PC-9 (cell line): ENCODE results near the gene ZNF18. TPM values are rescaled to one million over a fixed set of nuclear protein-coding genes. Genes with fewer than 3 reads are reported as not detected.

Experiments
- BruUV-seq: library from RNA; stranded (reverse); fragments of 400-500 nt; replicated peaks from 2 replicates; lab custom pipeline; 2021; lab: Mats Ljungman, UMichigan
- CTCF ChIA-PET: fragments of 300-600 bp; sonication (Branson Sonifier 250); formaldehyde crosslinking; loops from one replicate; lab custom pipeline; 2022; ENCODE audit warnings: antibody characterized with exemption; lab: Charles Lee
- POLR2A ChIA-PET: fragments of 300-600 bp; sonication (Branson Sonifier 250); formaldehyde crosslinking; loops from one replicate; lab custom pipeline; 2022; ENCODE audit warnings: antibody characterized with exemption; ENCODE audit not compliant: unreplicated experiment; lab: Charles Lee
- DNase-seq, 2 experiments: peaks; one replicate each; pipeline versions ENCODE4 v3.0.0 to v3.0.0-alpha.2; 2015 to 2022; ENCODE audit warnings: mixed read lengths in 1 of 2
- H2AFZ ChIP-seq: fragments of 200-600 bp; sonication (generic); 2 replicates; pipeline ENCODE4 v1.8.1; 2017; ENCODE audit warnings: antibody characterized with exemption
- H3F3A ChIP-seq: fragments of 200-600 bp; sonication (generic); 2 replicates; pipeline ENCODE4 v1.8.1; 2017; ENCODE audit warnings: antibody characterized with exemption, mild to moderate bottlenecking, low read depth; ENCODE audit not compliant: insufficient read depth
- H3K27ac ChIP-seq: fragments of 200-600 bp; sonication (generic); 2 replicates; pipeline ENCODE4 v1.6.1; 2016; ENCODE audit warnings: mixed run types
- H3K27me3 ChIP-seq: fragments of 200-600 bp; sonication (generic); 2 replicates; pipeline ENCODE4 v1.6.1; 2016; ENCODE audit warnings: low read depth, mixed run types; ENCODE audit not compliant: insufficient read depth
- H3K36me3 ChIP-seq: fragments of 200-600 bp; sonication (generic); 2 replicates; pipeline ENCODE4 v1.6.1; 2016; ENCODE audit warnings: low read depth, mixed run types
- H3K4me1 ChIP-seq: fragments of 200-600 bp; sonication (generic); replicated peaks from 2 replicates; pipeline ENCODE4 v1.6.1; 2016; ENCODE audit warnings: mixed run types; ENCODE audit not compliant: insufficient read depth
- H3K4me2 ChIP-seq: fragments of 200-600 bp; sonication (generic); 2 replicates; pipeline ENCODE4 v1.6.1; 2017; ENCODE audit warnings: mixed run types
- H3K4me3 ChIP-seq: fragments of 200-600 bp; sonication (generic); 2 replicates; pipeline ENCODE4 v1.6.1; 2016; ENCODE audit warnings: mixed run types
- H3K79me2 ChIP-seq: fragments of 200-600 bp; sonication (generic); 2 replicates; pipeline ENCODE4 v1.6.1; 2017; ENCODE audit warnings: low read depth, mixed run types
- H3K9me2 ChIP-seq: fragments of 200-600 bp; sonication (generic); 2 replicates; pipeline ENCODE4 v1.8.1; 2017; ENCODE audit warnings: mild to moderate bottlenecking; ENCODE audit not compliant: insufficient read depth
- H3K9me3 ChIP-seq: fragments of 200-600 bp; sonication (generic); 2 replicates; pipeline ENCODE4 v1.8.1; 2016; ENCODE audit warnings: low read depth; ENCODE audit not compliant: insufficient read depth
- H4K20me1 ChIP-seq: fragments of 200-600 bp; sonication (generic); 2 replicates; pipeline ENCODE4 v1.8.1; 2017; ENCODE audit not compliant: insufficient read depth
- EZH2 ChIP-seq: fragments of 200-600 bp; sonication (generic); IDR thresholded peaks from 2 replicates; pipeline ENCODE4 v1.8.0; 2017; ENCODE audit warnings: antibody characterized with exemption, low read depth
- intact Hi-C: fragments of 100-400 bp; cut with micrococcal nuclease; formaldehyde crosslinking; loops from one replicate; pipeline ENCODE4 v1.10.0; 2022; ENCODE audit not compliant: unreplicated experiment
- total RNA-seq: library from RNA; stranded (reverse); gene quantifications from 2 replicates; pipeline ENCODE4 v1.2.3, GENCODE V29; 2021
- TF ChIP-seq, protein P1 (sequence below): fragments of 200-600 bp; sonication (generic); conservative IDR thresholded peaks from 2 replicates; pipeline ENCODE4 v1.6.1; 2017; ENCODE audit warnings: mixed run types, antibody characterized with exemption, mild to moderate bottlenecking, moderate library complexity

The ZNF18 gene
- total RNA-seq, 1 experiment from 2014 or later: 6.3 TPM

DNA sequence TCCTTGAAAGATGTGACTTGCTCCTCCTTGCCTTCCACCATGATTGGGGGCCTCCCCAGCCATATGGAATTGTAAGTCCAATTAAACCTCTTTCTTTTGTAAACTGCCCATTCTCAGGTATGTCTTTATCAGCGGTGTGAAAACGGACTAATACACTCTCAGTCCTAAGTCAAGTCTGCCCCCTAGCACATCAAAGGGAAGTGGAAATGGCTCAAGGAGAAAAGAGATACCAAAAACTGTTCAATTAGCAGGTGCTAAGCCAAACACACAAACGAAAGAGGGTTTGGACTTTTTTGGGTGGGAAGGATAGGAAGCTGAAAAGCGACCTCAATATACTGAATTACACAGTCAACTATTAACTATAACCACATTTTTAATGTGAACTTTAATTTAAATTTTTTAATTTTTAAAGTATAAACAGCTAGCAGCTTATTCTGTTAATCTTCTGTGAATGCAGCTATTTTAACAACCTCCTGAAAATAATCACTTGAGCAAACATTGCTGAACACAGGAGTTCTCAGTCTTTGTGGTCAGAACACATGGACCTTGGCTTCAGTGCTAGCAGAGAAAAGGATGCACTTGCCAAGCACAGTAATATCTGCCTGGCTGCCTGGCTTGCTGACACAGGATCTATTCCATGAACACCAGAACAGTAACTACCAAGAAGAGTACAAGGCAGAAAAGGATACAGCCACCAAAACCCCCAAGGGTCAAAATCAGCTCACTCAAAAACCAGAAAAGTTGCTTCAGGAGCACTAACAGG is 10.9 kb downstream of the ZNF18 start:
- TF ChIP-seq EZH2: no peak
- TF ChIP-seq, protein P1, sequence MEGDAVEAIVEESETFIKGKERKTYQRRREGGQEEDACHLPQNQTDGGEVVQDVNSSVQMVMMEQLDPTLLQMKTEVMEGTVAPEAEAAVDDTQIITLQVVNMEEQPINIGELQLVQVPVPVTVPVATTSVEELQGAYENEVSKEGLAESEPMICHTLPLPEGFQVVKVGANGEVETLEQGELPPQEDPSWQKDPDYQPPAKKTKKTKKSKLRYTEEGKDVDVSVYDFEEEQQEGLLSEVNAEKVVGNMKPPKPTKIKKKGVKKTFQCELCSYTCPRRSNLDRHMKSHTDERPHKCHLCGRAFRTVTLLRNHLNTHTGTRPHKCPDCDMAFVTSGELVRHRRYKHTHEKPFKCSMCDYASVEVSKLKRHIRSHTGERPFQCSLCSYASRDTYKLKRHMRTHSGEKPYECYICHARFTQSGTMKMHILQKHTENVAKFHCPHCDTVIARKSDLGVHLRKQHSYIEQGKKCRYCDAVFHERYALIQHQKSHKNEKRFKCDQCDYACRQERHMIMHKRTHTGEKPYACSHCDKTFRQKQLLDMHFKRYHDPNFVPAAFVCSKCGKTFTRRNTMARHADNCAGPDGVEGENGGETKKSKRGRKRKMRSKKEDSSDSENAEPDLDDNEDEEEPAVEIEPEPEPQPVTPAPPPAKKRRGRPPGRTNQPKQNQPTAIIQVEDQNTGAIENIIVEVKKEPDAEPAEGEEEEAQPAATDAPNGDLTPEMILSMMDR: no peak
- Histone ChIP-seq H3K27me3 (no peaks in the 10 kb centered on the region), H3K4me1 (no peaks in the 10 kb centered on the region), H3K4me3 (no peak overlapping the region), H3K9me2 (no peaks in the 10 kb centered on the region), H3K9me3 (no peaks in the 10 kb centered on the region), H3F3A (no peaks in the 10 kb centered on the region), H3K4me2 (no peak overlapping the region), H3K36me3 (no peaks in the 10 kb centered on the region), H2AFZ (no peak overlapping the region), H4K20me1 (no peaks in the 10 kb centered on the region), H3K79me2 (no peaks in the 10 kb centered on the region), H3K27ac (no peak overlapping the region)
- POLR2A ChIA-PET: no interaction called here
- intact Hi-C loops: loop anchor here (10.0 kb wide), 2 partner anchors 1112 to 1252 kb away; partner anchors contain the start of gene TMEM220
- CTCF ChIA-PET: interaction anchor here (1.5 kb wide), 1 partner anchor 11 kb away, joined by 4 read pairs; the partner anchor contains the start of gene ZNF18
- no TSS peak for BruUV-seq
- DNase-seq: no peak

DNA sequence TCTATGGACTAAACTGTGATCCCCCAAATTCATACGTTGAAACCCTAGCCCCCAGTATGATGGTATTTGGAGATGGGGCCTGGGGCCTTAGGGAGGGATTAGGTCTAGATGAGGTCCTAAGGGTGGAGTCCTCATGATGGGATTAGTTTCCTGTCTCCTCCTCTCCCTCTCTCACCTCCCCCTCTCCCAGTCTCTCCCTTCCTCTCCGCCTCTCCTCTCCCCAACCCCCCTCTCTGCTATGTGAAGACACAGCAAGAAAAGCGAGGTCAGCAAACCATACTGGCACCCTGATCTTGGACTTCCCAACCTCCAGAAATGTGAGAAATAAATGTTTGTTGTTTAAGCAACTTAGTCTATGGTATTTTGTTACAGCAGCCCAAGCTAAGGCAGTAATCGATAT is 15.4 kb downstream of the ZNF18 start:
- no peaks in the 10 kb centered on the region for H3K79me2 ChIP-seq
- no peak overlapping the region for H2AFZ ChIP-seq
- no peaks in the 10 kb centered on the region for H3K9me2 ChIP-seq
- H3K9me3 ChIP-seq: no peaks in the 10 kb centered on the region
- no peak overlapping the region for H3K4me3 ChIP-seq
- ChIA-PET CTCF (no interaction called here), POLR2A (interaction anchor here (0.5 kb wide), 1 partner anchor 1489 kb away, joined by 5 read pairs; no protein-coding TSS in a partner anchor)
- H3F3A ChIP-seq: no peaks in the 10 kb centered on the region
- H3K27ac ChIP-seq: no peak overlapping the region
- no peaks in the 10 kb centered on the region for H4K20me1 ChIP-seq
- no peaks in the 10 kb centered on the region for H3K36me3 ChIP-seq
- no peaks in the 10 kb centered on the region for H3K27me3 ChIP-seq
- H3K4me2 ChIP-seq: no peak overlapping the region
- TF ChIP-seq EZH2: no peak
- TF ChIP-seq, protein P1: no peak
- H3K4me1 ChIP-seq: no peaks in the 10 kb centered on the region
- BruUV-seq: no TSS peak
- DNase-seq: no peak
- intact Hi-C loops: loop anchor here (10.0 kb wide), 2 partner anchors 1107 to 1247 kb away; partner anchors contain the start of gene TMEM220

DNA sequence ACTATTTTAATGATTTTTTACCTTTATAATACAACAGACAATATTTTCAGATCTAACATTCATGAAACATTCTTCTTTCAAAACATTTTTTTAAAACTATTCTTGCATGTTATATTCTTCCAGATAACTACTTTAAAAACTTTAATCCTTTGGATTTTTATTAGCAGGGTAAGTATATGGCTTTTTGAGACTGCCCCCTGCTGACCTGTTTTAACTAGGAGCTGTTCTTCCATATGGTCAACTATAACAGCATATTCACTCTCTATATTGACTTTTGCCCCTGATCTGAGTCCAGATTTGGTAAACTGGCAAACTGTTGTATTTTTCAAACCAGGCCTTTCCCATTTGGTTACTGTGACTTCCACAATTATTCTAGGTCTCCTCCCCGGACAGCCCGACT is 16.5 kb downstream of the ZNF18 start:
- H3K9me3 ChIP-seq: no peaks in the 10 kb centered on the region
- no peaks in the 10 kb centered on the region for H3K9me2 ChIP-seq
- H2AFZ ChIP-seq: no peak overlapping the region
- no peak overlapping the region for H3K4me2 ChIP-seq
- no peaks in the 10 kb centered on the region for H3K4me1 ChIP-seq
- no peaks in the 10 kb centered on the region for H4K20me1 ChIP-seq
- CTCF ChIA-PET: interaction anchor here (0.6 kb wide), 1 partner anchor 1156 kb away, joined by 3 read pairs; no protein-coding TSS in a partner anchor
- H3F3A ChIP-seq: no peaks in the 10 kb centered on the region
- H3K4me3 ChIP-seq: no peak overlapping the region
- H3K79me2 ChIP-seq: no peaks in the 10 kb centered on the region
- H3K27ac ChIP-seq: no peak overlapping the region
- POLR2A ChIA-PET: no interaction called here
- intact Hi-C loops: loop anchor here (10.0 kb wide), 2 partner anchors 1106 to 1246 kb away; partner anchors contain the start of gene TMEM220
- no peaks in the 10 kb centered on the region for H3K36me3 ChIP-seq
- BruUV-seq: no TSS peak
- DNase-seq: no peak
- no peaks in the 10 kb centered on the region for H3K27me3 ChIP-seq
- no peak for TF ChIP-seq EZH2
- TF ChIP-seq, protein P1: no peak; the same call in 1 of the 2 replicates
